MM.1S (cell line): ENCODE data around the gene EYA2.

Source experiments
- DNase-seq: peaks from one replicate; pipeline ENCODE4 v3.0.0-alpha.2; 2015
- H2AFZ ChIP-seq: fragments of 300-600 bp; sonication (generic); 2 replicates; pipeline ENCODE4 v1.6.0; 2016; ENCODE audit warnings: antibody characterized with exemption, low read length
- H3F3A ChIP-seq: fragments of 300-600 bp; sonication (generic); 2 replicates; pipeline ENCODE4 v1.6.1; 2016; ENCODE audit warnings: mild to moderate bottlenecking, antibody characterized with exemption, low read length, moderate library complexity, mixed read lengths; ENCODE audit not compliant: insufficient read depth
- H3K27ac ChIP-seq: fragments of 300-600 bp; sonication (generic); 2 replicates; pipeline ENCODE4 v1.5.1; 2016; ENCODE audit warnings: mild to moderate bottlenecking, low read length
- H3K27me3 ChIP-seq: fragments of 300-600 bp; sonication (generic); replicated peaks from 2 replicates; pipeline ENCODE4 v1.6.0; 2016; ENCODE audit warnings: low read length; ENCODE audit not compliant: insufficient read depth
- H3K36me3 ChIP-seq: fragments of 300-600 bp; sonication (generic); replicated peaks from 2 replicates; pipeline ENCODE4 v1.6.1; 2016; ENCODE audit warnings: mild to moderate bottlenecking, low read length, mixed read lengths; ENCODE audit not compliant: insufficient read depth
- H3K4me1 ChIP-seq: fragments of 300-600 bp; sonication (generic); 2 replicates; pipeline ENCODE4 v1.6.1; 2016; ENCODE audit warnings: low read length, mixed read lengths
- H3K4me2 ChIP-seq: fragments of 300-600 bp; sonication (generic); 2 replicates; pipeline ENCODE4 v1.6.0; 2016; ENCODE audit warnings: low read depth, low read length
- H3K4me3 ChIP-seq: fragments of 300-600 bp; sonication (generic); 2 replicates; pipeline ENCODE4 v1.5.1; 2016; ENCODE audit warnings: low read length, mixed read lengths
- H3K79me2 ChIP-seq: fragments of 300-600 bp; sonication (generic); 2 replicates; pipeline ENCODE4 v1.6.1; 2016; ENCODE audit warnings: mixed run types, low read length, mixed read lengths
- H3K9ac ChIP-seq: fragments of 300-600 bp; sonication (generic); 2 replicates; pipeline ENCODE4 v1.6.1; 2016; ENCODE audit warnings: low read length, mixed read lengths
- H3K9me2 ChIP-seq: fragments of 300-600 bp; sonication (generic); replicated peaks from 2 replicates; pipeline ENCODE4 v1.6.1; 2016; ENCODE audit warnings: mild to moderate bottlenecking, low read length, mixed read lengths; ENCODE audit not compliant: insufficient read depth
- H3K9me3 ChIP-seq: fragments of 300-600 bp; sonication (generic); replicated peaks from 2 replicates; pipeline ENCODE4 v1.6.1; 2016; ENCODE audit warnings: mild to moderate bottlenecking, low read length, mixed read lengths; ENCODE audit not compliant: insufficient read depth
- H4K20me1 ChIP-seq: fragments of 300-600 bp; sonication (generic); 2 replicates; pipeline ENCODE4 v1.6.1; 2016; ENCODE audit warnings: mild to moderate bottlenecking, low read length, moderate library complexity, mixed read lengths; ENCODE audit not compliant: insufficient read depth
- EZH2 ChIP-seq: fragments of 300-600 bp; sonication (generic); optimal IDR thresholded peaks from 2 replicates; pipeline ENCODE3; 2017; ENCODE audit warnings: low read depth, mild to moderate bottlenecking, antibody characterized with exemption, low read length, mixed read lengths
- EZH2phosphoT487 ChIP-seq: fragments of 300-600 bp; sonication (generic); IDR thresholded peaks from 2 replicates; pipeline ENCODE4 v1.6.1; 2018; ENCODE audit warnings: antibody characterized with exemption, low read length
- TF ChIP-seq, protein P1 (sequence below): fragments of 300-600 bp; sonication (generic); IDR thresholded peaks from 2 replicates; pipeline ENCODE4 v1.5.1; 2016; ENCODE audit warnings: antibody characterized with exemption, low read length, mixed read lengths

Gene EYA2

DNA sequence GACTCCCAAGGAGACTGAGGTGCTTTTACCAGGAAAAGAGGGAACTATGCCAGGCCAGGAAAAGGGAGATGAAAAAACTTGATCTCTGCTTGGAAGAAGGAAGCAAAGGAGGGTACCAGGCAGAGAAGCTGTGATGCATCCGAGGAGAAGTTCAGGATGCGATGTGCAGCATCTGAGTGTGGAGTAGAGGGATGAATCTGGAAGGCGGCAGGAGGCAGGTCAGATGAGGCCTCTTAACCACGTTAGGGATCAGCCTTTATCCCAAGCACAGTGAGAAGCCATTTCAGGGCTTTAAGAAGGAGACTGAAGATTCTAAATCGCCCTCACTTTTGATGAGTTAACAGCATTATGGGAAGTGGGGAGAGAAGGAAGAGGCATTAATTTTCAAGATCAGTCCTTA is 44.9 kb upstream of the EYA2 start:
- H3K9ac ChIP-seq: no peak overlapping the region
- TF ChIP-seq EZH2phosphoT487: no peak
- TF ChIP-seq, protein P1, sequence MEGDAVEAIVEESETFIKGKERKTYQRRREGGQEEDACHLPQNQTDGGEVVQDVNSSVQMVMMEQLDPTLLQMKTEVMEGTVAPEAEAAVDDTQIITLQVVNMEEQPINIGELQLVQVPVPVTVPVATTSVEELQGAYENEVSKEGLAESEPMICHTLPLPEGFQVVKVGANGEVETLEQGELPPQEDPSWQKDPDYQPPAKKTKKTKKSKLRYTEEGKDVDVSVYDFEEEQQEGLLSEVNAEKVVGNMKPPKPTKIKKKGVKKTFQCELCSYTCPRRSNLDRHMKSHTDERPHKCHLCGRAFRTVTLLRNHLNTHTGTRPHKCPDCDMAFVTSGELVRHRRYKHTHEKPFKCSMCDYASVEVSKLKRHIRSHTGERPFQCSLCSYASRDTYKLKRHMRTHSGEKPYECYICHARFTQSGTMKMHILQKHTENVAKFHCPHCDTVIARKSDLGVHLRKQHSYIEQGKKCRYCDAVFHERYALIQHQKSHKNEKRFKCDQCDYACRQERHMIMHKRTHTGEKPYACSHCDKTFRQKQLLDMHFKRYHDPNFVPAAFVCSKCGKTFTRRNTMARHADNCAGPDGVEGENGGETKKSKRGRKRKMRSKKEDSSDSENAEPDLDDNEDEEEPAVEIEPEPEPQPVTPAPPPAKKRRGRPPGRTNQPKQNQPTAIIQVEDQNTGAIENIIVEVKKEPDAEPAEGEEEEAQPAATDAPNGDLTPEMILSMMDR: no peak
- no peak for TF ChIP-seq EZH2
- no peaks in the 10 kb centered on the region for H3F3A ChIP-seq
- H3K4me2 ChIP-seq: no peak overlapping the region
- H3K36me3 ChIP-seq: no peaks in the 10 kb centered on the region
- no peaks in the 10 kb centered on the region for H3K79me2 ChIP-seq
- H3K27me3 ChIP-seq: no peaks in the 10 kb centered on the region
- H2AFZ ChIP-seq: no peak overlapping the region
- H3K4me3 ChIP-seq: no peak overlapping the region
- no peaks in the 10 kb centered on the region for H3K9me2 ChIP-seq
- H3K4me1 ChIP-seq: no peaks in the 10 kb centered on the region
- no peak overlapping the region for H3K27ac ChIP-seq
- no peaks in the 10 kb centered on the region for H4K20me1 ChIP-seq
- H3K9me3 ChIP-seq: no peaks in the 10 kb centered on the region
- no peak for DNase-seq

DNA sequence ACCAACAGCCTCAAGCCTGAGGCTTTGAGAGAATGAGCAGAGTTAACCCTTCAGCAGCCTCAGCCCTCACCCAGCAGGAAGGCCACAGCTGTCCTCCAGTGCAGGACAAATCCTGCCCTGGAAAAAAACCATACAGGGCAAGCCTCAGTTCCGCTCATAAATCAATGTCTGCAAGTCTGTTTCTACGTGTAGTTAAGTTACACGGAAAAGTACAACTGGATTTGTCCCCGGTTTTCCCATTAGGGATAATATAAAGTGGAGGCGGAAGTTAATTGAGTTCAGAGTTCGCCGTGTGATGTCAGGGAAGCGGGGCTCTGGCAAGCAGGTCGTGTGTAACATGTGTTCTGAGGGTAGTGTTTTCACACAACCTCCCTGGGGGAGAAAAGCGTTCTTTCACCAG is 44.2 kb upstream of the EYA2 start:
- TF ChIP-seq EZH2phosphoT487 (no peak), EZH2 (no peak)
- TF ChIP-seq, protein P1: no peak
- Histone ChIP-seq H3K9me2 (no peaks in the 10 kb centered on the region), H4K20me1 (no peaks in the 10 kb centered on the region), H3K79me2 (no peaks in the 10 kb centered on the region), H3K9ac (no peak overlapping the region), H2AFZ (no peak overlapping the region), H3K27ac (no peak overlapping the region), H3K4me1 (no peaks in the 10 kb centered on the region), H3K36me3 (no peaks in the 10 kb centered on the region), H3K4me3 (no peak overlapping the region), H3F3A (no peaks in the 10 kb centered on the region), H3K4me2 (no peak overlapping the region), H3K9me3 (no peaks in the 10 kb centered on the region), H3K27me3 (no peaks in the 10 kb centered on the region)
- no peak for DNase-seq

DNA sequence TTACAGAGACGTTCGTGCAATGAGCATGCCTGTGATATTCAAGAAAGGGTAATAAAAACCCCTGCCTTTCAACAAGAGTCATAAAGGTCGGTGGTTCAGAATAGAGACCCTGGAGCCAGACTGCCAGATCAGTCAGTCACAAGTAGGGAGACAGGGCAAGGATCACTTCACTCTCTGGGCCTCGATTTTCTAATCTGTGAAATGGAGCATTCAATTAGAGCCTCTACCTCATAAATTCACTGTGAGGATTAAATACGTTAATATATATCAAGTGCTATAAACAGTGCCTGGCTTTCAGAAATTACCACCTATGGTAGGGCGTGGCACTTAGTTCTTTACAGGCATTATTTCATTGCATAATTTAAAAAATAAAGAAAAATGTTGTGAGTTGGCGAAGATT is 43.7 kb upstream of the EYA2 start:
- Histone ChIP-seq H3K4me3 (no peak overlapping the region), H3K9me2 (no peaks in the 10 kb centered on the region), H3K9ac (no peak overlapping the region), H3K27me3 (no peaks in the 10 kb centered on the region), H3F3A (no peaks in the 10 kb centered on the region), H4K20me1 (no peaks in the 10 kb centered on the region), H3K27ac (no peak overlapping the region), H3K9me3 (no peaks in the 10 kb centered on the region), H3K4me2 (no peak overlapping the region), H3K36me3 (no peaks in the 10 kb centered on the region), H3K4me1 (no peaks in the 10 kb centered on the region), H3K79me2 (no peaks in the 10 kb centered on the region), H2AFZ (no peak overlapping the region)
- no peak for DNase-seq
- no peak for TF ChIP-seq EZH2
- TF ChIP-seq EZH2phosphoT487: no peak
- TF ChIP-seq, protein P1: no peak
